Stomach (tissue), 9 donors: ENCODE data around the gene AARSD1. TPM values are rescaled to one million over a fixed set of nuclear protein-coding genes. Genes with fewer than 3 reads are reported as not detected.
"Not testable (repeated sequence)": the region's sequence is repeated elsewhere in the genome, so short reads cannot be mapped to it uniquely, and the experiment has no call there.

Experiments used
- DNase-seq, 2 donors: peaks; one replicate each; pipeline versions ENCODE4 v3.0.0 to v3.0.0-alpha.2; 2013 to 2019
- H3K27ac ChIP-seq, 5 donors: fragments of 200-600 bp in 4 of 5; sonication (generic) in 4 of 5; one replicate each; pipeline ENCODE4 v1.5.1; 2013 to 2019; ENCODE audit warnings: mild to moderate bottlenecking in 1 of 5, moderate library complexity in 1 of 5
- H3K27me3 ChIP-seq, 3 donors: fragments of 200-600 bp; sonication (generic); one replicate each; pipeline ENCODE4 v1.5.1; 2017 to 2019; ENCODE audit warnings: mixed run types in 1 of 3
- H3K36me3 ChIP-seq, 4 donors: fragments of 200-600 bp; sonication (generic); 1 replicate in 3 of 4; 2 replicates in 1 of 4; pipeline ENCODE4 v1.5.1; 2016 to 2019
- H3K4me1 ChIP-seq, 4 donors: fragments of 200-600 bp; sonication (generic); one replicate each; pipeline ENCODE4 v1.5.1; 2016 to 2019
- H3K4me3 ChIP-seq, 4 donors: fragments of 200-600 bp; sonication (generic) in 3 of 4; one replicate each; pipeline ENCODE4 v1.5.1; 2016 to 2019; ENCODE audit warnings: mild to moderate bottlenecking in 1 of 4
- H3K9me3 ChIP-seq, 4 donors: fragments of 200-600 bp; sonication (generic); one replicate each; pipeline ENCODE4 v1.5.1; 2016 to 2019
- CTCF ChIP-seq, 7 experiments: fragments of 450-650 bp in 4 of 7; fragments of 200-600 bp in 3 of 7; sonication (generic) in 3 of 7; IDR thresholded peaks; one replicate each; pipeline ENCODE4 v1.5.1; 2016 to 2019; ENCODE audit warnings: antibody characterized with exemption in 7 of 7, control low read depth in 2 of 7, mild to moderate bottlenecking in 1 of 7
- EP300 ChIP-seq: sonication (generic); formaldehyde crosslinking; IDR thresholded peaks from one replicate; pipeline ENCODE4 v1.6.1; 2017; ENCODE audit warnings: antibody characterized with exemption
- POLR2A ChIP-seq, 4 donors: fragments of 450-650 bp; IDR thresholded peaks; one replicate each; pipeline ENCODE4 v1.6.1; 2016; ENCODE audit warnings: antibody characterized with exemption in 4 of 4, control low read depth in 2 of 4, mild to moderate bottlenecking in 1 of 4, moderate library complexity in 1 of 4
- POLR2AphosphoS5 ChIP-seq, 3 donors: sonication (generic); formaldehyde crosslinking; IDR thresholded peaks; one replicate each; pipeline ENCODE4 v1.6.1; 2016; ENCODE audit warnings: antibody characterized with exemption in 3 of 3
- WGBS, 5 donors: extraction: QIAGEN DNeasy Blood & Tissue Kit in 3 of 5; methylation state at CpG; one replicate each; pipeline versions ENCODE4 v1.1.5 to v1.1.7; 2013 to 2018; 5-methylcytosine and 5-hydroxymethylcytosine counted together
- intact Hi-C: fragments of 100-400 bp; cut with DNase I; formaldehyde crosslinking; loops from one replicate; pipeline ENCODE4 v1.15.1; 2023; ENCODE audit warnings: low total_unique reads
- polyA plus RNA-seq, 3 donors: library from polyadenylated mRNA; stranded (reverse); fragments of 200-250 nt; gene quantifications; one replicate each; pipeline ENCODE4 v1.2.3, GENCODE V29; 2013
- total RNA-seq, 5 donors: library from RNA; depleted of rRNA; stranded (reverse); fragments of >200 nt; gene quantifications; one replicate each; pipeline versions ENCODE4 v1.1.0 to v1.2.3, GENCODE V29; 2014 to 2016
- donor health status: healthy with polysubstance abuse.
- donor health status: Bipolar disorder and iron deficiency.
- donor health status: healthy.

Gene AARSD1
- total and polyA plus RNA-seq, 8 donors = 6.4 to 64.0 (median 35.6) TPM

GRCh38 chr17:43010667-43011308, 46.5 kb upstream of the AARSD1 start:
- no peak overlapping the region for H3K4me3 ChIP-seq
- H3K9me3 ChIP-seq = no peaks in the 10 kb centered on the region
- H3K4me1 ChIP-seq = peaks cover 29 to 86% (median 49%) of the 10 kb centered on the region in 4 donors
- peaks cover 14 to 44% (median 38%) of the 10 kb centered on the region in 4 donors for H3K36me3 ChIP-seq
- intact Hi-C loops = no loop called here
- 76 to 83% (median 81%) methylated on average over 5 of the region's 5 CpGs for WGBS, 5 donors
- peak in 1 of 2 donors; percentile 72 for DNase-seq
- peak in 1 of 3 donors; percentile 6 for TF ChIP-seq POLR2AphosphoS5 (IDR thresholded peaks at IDR 0.05)
- TF ChIP-seq POLR2A (IDR thresholded peaks at IDR 0.05) = no peak
- peak overlapping the region in 3 of 5 donors; percentile 7 to 25 (median 20) for H3K27ac ChIP-seq
- no peaks in the 10 kb centered on the region for H3K27me3 ChIP-seq

GRCh38 chr17:43006639-43007551, 42.6 kb upstream of the AARSD1 start, which contains the start of gene IFI35:
Gene IFI35, plus strand, starts transcription at chr17:43006784. Its CDS starts 164 bp downstream, at chr17:43006948.
- peak within 1 kb of the TSS; percentile 91 to 98 (median 96) for H3K27ac ChIP-seq
- 19 to 24% (median 21%) methylated on average over 18 of the region's 18 CpGs for WGBS, 5 donors
- H3K27me3 ChIP-seq = no peaks in the 10 kb centered on the region
- DNase-seq = peak; percentile 90 to 96
- TF ChIP-seq POLR2A (IDR thresholded peaks at IDR 0.05) (no peak), CTCF (IDR thresholded peaks at IDR 0.05) (peak in 4 of 7 experiments; percentile 13 to 57 (median 40)), EP300 (no peak), POLR2AphosphoS5 (IDR thresholded peaks at IDR 0.05) (peak; percentile 53 to 89 (median 67))
- intact Hi-C loops = no loop called here
- H3K4me3 ChIP-seq = peak within 1 kb of the TSS; percentile 62 to 70 (median 64)
- no peaks in the 10 kb centered on the region for H3K9me3 ChIP-seq
- H3K4me1 ChIP-seq = peaks cover 18 to 70% (median 31%) of the 10 kb centered on the region in 4 donors
- peaks cover 18 to 36% (median 29%) of the 10 kb centered on the region in 4 donors for H3K36me3 ChIP-seq

- intact Hi-C loops = no loop called here
- Histone ChIP-seq H3K4me3 (no peak overlapping the region), H3K27ac (peak overlapping the region in 3 of 5 donors; percentile 10 to 33 (median 15)), H3K27me3 (no peaks in the 10 kb centered on the region), H3K9me3 (no peaks in the 10 kb centered on the region), H3K4me1 (peaks cover 26 to 66% (median 37%) of the 10 kb centered on the region in 4 donors), H3K36me3 (peaks cover 39 to 56% (median 54%) of the 10 kb centered on the region in 4 donors)
- 65 to 80% (median 72%) methylated on average over 5 of the region's 5 CpGs for WGBS, 5 donors
- no peak for TF ChIP-seq POLR2AphosphoS5 (IDR thresholded peaks at IDR 0.05)
- no peak for TF ChIP-seq CTCF (IDR thresholded peaks at IDR 0.05)
- no peak for TF ChIP-seq EP300
- no peak for TF ChIP-seq POLR2A (IDR thresholded peaks at IDR 0.05)
- no peak for DNase-seq
Observed at GRCh38 chr17:43003542-43004172, 39.4 kb upstream of the AARSD1 start.

GRCh38 chr17:43000894-43001293, 36.6 kb upstream of the AARSD1 start:
- H3K27me3 ChIP-seq, H3K9me3 ChIP-seq, intact Hi-C loops, H3K4me3 ChIP-seq, DNase-seq: not testable (repeated sequence)
- Histone ChIP-seq H3K36me3 (peaks cover 39 to 56% (median 54%) of the 10 kb centered on the region in 4 donors), H3K27ac (peak overlapping the region in 4 of 5 donors; percentile 33 to 93 (median 60)), H3K4me1 (peaks cover 26 to 53% (median 30%) of the 10 kb centered on the region in 4 donors)
- 89 to 93% (median 91%) methylated on average over 13 of the region's 13 CpGs for WGBS, 5 donors
